ENCODE results near the gene HRH1.

- TF ChIP-seq CTCF (conservative IDR thresholded peaks at IDR 0.05 in 1 of 2, IDR thresholded peaks at IDR 0.05 in 1 of 2; ENCODE audit: extremely low read depth in 1 of 2, insufficient read depth in 1 of 2, low read depth in 1 of 2, low read length in 2 of 2) (no peak), EZH2 (IDR thresholded peaks at IDR 0.05; ENCODE audit: borderline replicate concordance, low read length) (no peak)
Measured at GRCh38 chr3:11273891-11274291, 119.6 kb downstream of the HRH1 start.
